Activated CD4-positive, alpha-beta memory T cell treated with anti-CD3 and anti-CD28 coated beads for 36 hours (primary cell): ENCODE results near the gene GRIN3B. TPM values are rescaled to one million over a fixed set of nuclear protein-coding genes. Genes with fewer than 3 reads are reported as not detected.

Source experiments
- CTCF ChIA-PET: fragments of 350-600 bp; sonication (Branson Sonifier 250); formaldehyde crosslinking; loops from one replicate; lab custom pipeline; 2021; ENCODE audit warnings: antibody characterized with exemption, inconsistent platforms; lab: Charles Lee
- POLR2A ChIA-PET: fragments of 350-600 bp; sonication (Branson Sonifier 250); formaldehyde crosslinking; loops from one replicate; lab custom pipeline; 2021; ENCODE audit warnings: antibody characterized with exemption; lab: Charles Lee
- DNase-seq: peaks from one replicate; pipeline ENCODE4 v3.0.0-alpha.2; 2020
- H3K27ac Mint-ChIP-seq: one replicate; pipeline ENCODE4 v1.8.0; 2021; ENCODE audit warnings: mixed read lengths
- H3K27me3 Mint-ChIP-seq: one replicate; pipeline ENCODE4 v1.8.0; 2021; ENCODE audit warnings: mixed read lengths
- H3K36me3 Mint-ChIP-seq: one replicate; pipeline ENCODE4 v1.8.0; 2021; ENCODE audit warnings: mixed read lengths
- H3K4me1 Mint-ChIP-seq: one replicate; pipeline ENCODE4 v1.8.0; 2021; ENCODE audit warnings: low read depth, mixed read lengths
- H3K4me3 Mint-ChIP-seq: one replicate; pipeline ENCODE4 v1.8.0; 2021; ENCODE audit warnings: mild to moderate bottlenecking, mixed read lengths
- H3K9me3 Mint-ChIP-seq: one replicate; pipeline ENCODE4 v1.8.0; 2021; ENCODE audit warnings: mixed read lengths
- intact Hi-C: fragments of 100-400 bp; cut with micrococcal nuclease; formaldehyde crosslinking; loops from one replicate; pipeline ENCODE4 v1.15.1; 2023
- total RNA-seq, 2 experiments: library from RNA; stranded (reverse); gene quantifications; one replicate each; pipeline ENCODE4 v1.2.3, GENCODE V29; 2021

Gene GRIN3B
- total RNA-seq, 2 experiments from 2014 or later: not detected

DNA sequence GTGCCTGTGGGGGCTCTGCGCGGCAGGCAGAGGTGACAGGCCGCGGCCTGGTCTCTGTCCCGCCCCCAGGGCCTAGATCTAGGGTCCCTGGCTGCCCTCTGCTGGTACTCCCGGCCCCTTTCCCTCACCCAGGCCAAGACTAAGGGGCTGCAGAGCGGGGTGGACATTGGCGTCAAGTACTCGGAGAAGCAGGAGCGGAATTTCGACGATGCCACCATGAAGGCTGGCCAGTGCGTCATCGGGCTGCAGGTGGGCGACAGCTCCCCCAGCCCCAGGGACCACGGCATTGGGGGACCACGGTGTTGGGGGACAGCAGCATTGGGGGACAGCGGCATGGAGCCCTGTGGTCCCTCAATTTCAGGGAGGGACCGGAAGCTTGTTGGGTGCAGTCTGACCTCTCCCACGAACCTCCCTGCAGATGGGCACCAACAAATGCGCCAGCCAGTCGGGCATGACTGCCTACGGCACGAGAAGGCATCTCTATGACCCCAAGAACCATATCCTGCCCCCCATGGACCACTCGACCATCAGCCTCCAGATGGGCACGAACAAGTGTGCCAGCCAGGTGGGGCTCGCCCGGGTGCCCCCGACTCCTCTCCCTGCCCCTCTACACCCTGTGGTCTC lies 35.9 kb downstream of the GRIN3B start:
- POLR2A ChIA-PET: no interaction called here
- H3K36me3 Mint-ChIP-seq: peaks cover 40% of the 10 kb centered on the region
- CTCF ChIA-PET: interaction anchor here (0.7 to 1.6 kb wide), 4 partner anchors 7 to 73 kb away, joined by 4 to 7 read pairs (median 6); partner anchors contain the start of gene ARHGAP45
- H3K9me3 Mint-ChIP-seq: no peaks in the 10 kb centered on the region
- no peak for DNase-seq
- H3K27me3 Mint-ChIP-seq: no peaks in the 10 kb centered on the region
- H3K4me3 Mint-ChIP-seq: no peak overlapping the region
- H3K27ac Mint-ChIP-seq: no peak overlapping the region
- intact Hi-C loops: no loop called here
- H3K4me1 Mint-ChIP-seq: peaks cover 39% of the 10 kb centered on the region

DNA sequence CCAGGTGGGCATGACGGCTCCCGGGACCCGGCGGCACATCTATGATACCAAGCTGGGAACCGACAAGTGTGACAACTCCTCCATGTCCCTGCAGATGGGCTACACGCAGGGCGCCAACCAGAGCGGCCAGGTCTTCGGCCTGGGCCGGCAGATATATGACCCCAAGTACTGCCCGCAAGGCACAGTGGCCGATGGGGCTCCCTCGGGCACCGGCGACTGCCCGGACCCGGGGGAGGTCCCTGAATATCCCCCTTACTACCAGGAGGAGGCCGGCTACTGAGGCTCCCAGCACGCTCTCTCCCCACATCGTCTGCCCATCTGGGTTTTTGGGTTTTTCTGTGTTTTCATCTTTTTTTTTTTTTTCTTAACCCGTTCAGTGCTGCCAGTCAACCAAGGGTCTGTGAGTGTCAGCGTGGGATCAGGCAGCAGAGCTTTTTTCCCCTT lies 37.4 kb downstream of the GRIN3B start:
- Mint-ChIP-seq H3K36me3 (peaks cover 31% of the 10 kb centered on the region), H3K27me3 (no peaks in the 10 kb centered on the region), H3K9me3 (no peaks in the 10 kb centered on the region), H3K27ac (peak overlapping the region; percentile 82), H3K4me3 (peak overlapping the region; percentile 39), H3K4me1 (peaks cover 45% of the 10 kb centered on the region)
- intact Hi-C loops: loop anchor here (2.0 kb wide), 1 partner anchor 39 kb away; no protein-coding TSS in a partner anchor
- POLR2A ChIA-PET: interaction anchor here (0.6 to 3.7 kb wide), 2 partner anchors 10 to 227 kb away, joined by 3 to 23 read pairs; partner anchors contain the start of gene CNN2
- CTCF ChIA-PET: interaction anchor here (1.5 to 4.2 kb wide), 4 partner anchors 9 to 52 kb away, joined by 3 to 31 read pairs (median 6); partner anchors contain the start of gene ARHGAP45
- no peak for DNase-seq

DNA sequence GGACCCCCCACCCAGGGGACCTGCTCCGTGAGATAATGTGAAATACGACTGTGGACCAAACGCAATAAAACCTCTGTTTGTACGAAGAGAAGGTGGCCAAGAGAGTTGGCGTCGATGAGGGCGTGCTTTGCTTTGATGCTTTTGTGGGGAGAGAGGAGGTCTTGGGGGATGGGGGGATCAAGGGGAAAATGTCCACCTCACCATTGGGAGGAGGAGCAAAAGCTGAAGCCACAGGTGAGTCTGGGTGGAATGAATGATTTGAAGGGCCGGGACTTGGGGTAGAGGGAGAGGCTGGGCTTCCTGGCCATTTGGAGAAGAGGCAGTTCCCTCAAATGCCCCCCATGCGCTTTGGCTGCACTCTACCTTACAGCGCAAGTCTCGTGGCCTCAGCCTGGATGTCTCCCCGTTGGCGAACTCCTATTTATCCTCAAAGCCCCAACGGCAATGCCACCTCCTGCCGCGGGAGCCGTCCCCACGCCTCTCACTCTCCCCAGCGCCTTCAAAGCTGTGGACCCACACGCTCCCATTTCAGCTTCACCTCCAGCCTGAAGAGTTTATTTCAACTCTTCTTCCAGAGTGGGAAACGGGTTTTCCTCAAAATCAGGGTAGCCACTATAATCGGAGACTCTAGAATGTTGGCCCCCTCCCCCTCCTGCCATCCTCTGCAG lies 38.9 kb downstream of the GRIN3B start:
- Mint-ChIP-seq H3K9me3 (no peaks in the 10 kb centered on the region), H3K4me3 (peak overlapping the region; percentile 84), H3K4me1 (peaks cover 41% of the 10 kb centered on the region), H3K36me3 (peaks cover 26% of the 10 kb centered on the region), H3K27me3 (no peaks in the 10 kb centered on the region), H3K27ac (peak overlapping the region; percentile 82)
- ChIA-PET CTCF (interaction anchor here (0.8 to 4.2 kb wide), 8 partner anchors 9 to 150 kb away, joined by 3 to 31 read pairs (median 4); partner anchors contain the start of genes ARHGAP45, GPX4 and RNU6-2), POLR2A (interaction anchor here (0.5 to 3.7 kb wide), 6 partner anchors 11 to 51 kb away, joined by 3 to 23 read pairs (median 5); partner anchors contain the start of genes ARHGAP45, CNN2 and RNU6-2)
- intact Hi-C loops: loop anchor here (2.0 kb wide), 1 partner anchor 38 kb away; no protein-coding TSS in a partner anchor
- DNase-seq: no peak

GRCh38 chr19:1039646-1040475 lies 39.6 kb downstream of the GRIN3B start, which contains the start of gene ABCA7:
ABCA7 (plus strand) TSS chr19:1040107; CDS start chr19:1041362, 1,255 bp downstream.
- POLR2A ChIA-PET: interaction anchor here (0.5 to 3.7 kb wide), 6 partner anchors 12 to 174 kb away, joined by 3 to 23 read pairs (median 5); partner anchors contain the start of genes ARHGAP45, CNN2 and RNU6-2
- peak within 1 kb of the TSS; percentile 84 for H3K4me3 Mint-ChIP-seq
- no peaks in the 10 kb centered on the region for H3K27me3 Mint-ChIP-seq
- CTCF ChIA-PET: interaction anchor here (0.8 to 4.2 kb wide), 7 partner anchors 9 to 149 kb away, joined by 3 to 31 read pairs (median 4); partner anchors contain the start of genes ARHGAP45, GPX4 and RNU6-2
- H3K9me3 Mint-ChIP-seq: no peaks in the 10 kb centered on the region
- intact Hi-C loops: loop anchor here (2.0 kb wide), 3 partner anchors 19 to 37 kb away; partner anchors contain the start of genes ARHGAP45, RNU6-2 and TMEM259
- DNase-seq: peak; percentile 99
- H3K27ac Mint-ChIP-seq: peak within 1 kb of the TSS; percentile 82
- peaks cover 41% of the 10 kb centered on the region for H3K4me1 Mint-ChIP-seq
- peaks cover 26% of the 10 kb centered on the region for H3K36me3 Mint-ChIP-seq

GRCh38 chr19:1040476-1041271 lies 40.5 kb downstream of the GRIN3B start:
- CTCF ChIA-PET: interaction anchor here (1.1 to 4.2 kb wide), 4 partner anchors 10 to 46 kb away, joined by 4 to 31 read pairs (median 6); partner anchors contain the start of genes ARHGAP45 and RNU6-2
- DNase-seq: peak; percentile 96
- Mint-ChIP-seq H3K36me3 (peaks cover 23% of the 10 kb centered on the region), H3K9me3 (no peaks in the 10 kb centered on the region), H3K27ac (peak overlapping the region; percentile 68), H3K27me3 (no peaks in the 10 kb centered on the region), H3K4me3 (peak overlapping the region; percentile 84), H3K4me1 (peaks cover 36% of the 10 kb centered on the region)
- POLR2A ChIA-PET: interaction anchor here (0.6 to 3.7 kb wide), 8 partner anchors 13 to 546 kb away, joined by 3 to 23 read pairs (median 4); partner anchors contain the start of genes ARHGAP45, CNN2, GPX4 and RNU6-2
- intact Hi-C loops: loop anchor here (2.0 kb wide), 2 partner anchors 20 to 26 kb away; partner anchors contain the start of genes ARHGAP45, RNU6-2 and TMEM259

DNA sequence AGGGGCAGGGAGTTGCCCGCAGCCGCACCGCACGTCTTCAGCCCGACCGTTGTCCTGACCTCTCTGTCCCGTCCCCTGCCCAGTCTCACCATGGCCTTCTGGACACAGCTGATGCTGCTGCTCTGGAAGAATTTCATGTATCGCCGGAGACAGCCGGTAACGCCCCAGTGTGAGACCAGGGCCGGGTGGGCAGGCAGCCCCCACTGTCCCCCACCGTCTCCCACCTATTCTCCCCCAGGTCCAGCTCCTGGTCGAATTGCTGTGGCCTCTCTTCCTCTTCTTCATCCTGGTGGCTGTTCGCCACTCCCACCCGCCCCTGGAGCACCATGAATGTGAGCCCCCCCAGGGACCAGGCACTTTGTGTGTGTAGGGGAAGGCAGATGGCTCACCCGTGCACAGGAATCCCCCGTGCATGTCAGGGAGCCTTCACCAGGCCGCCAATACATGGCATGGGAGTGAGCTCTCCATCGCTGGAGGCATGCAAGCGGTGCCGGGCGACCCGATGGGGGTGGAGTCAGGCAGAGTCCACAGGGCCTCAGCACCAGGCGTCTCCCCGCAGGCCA lies 41.1 kb downstream of the GRIN3B start:
- no peak for DNase-seq
- Mint-ChIP-seq H3K36me3 (peaks cover 19% of the 10 kb centered on the region), H3K27me3 (no peaks in the 10 kb centered on the region), H3K4me3 (peak overlapping the region; percentile 84), H3K27ac (no peak overlapping the region), H3K9me3 (no peaks in the 10 kb centered on the region), H3K4me1 (peaks cover 36% of the 10 kb centered on the region)
- intact Hi-C loops: loop anchor here (2.0 kb wide), 2 partner anchors 21 to 25 kb away; partner anchors contain the start of genes ARHGAP45, RNU6-2 and TMEM259
- CTCF ChIA-PET: interaction anchor here (2.1 to 4.2 kb wide), 2 partner anchors 24 to 46 kb away, joined by 8 to 31 read pairs; partner anchors contain the start of gene ARHGAP45
- POLR2A ChIA-PET: interaction anchor here (0.6 to 1.0 kb wide), 3 partner anchors 14 to 546 kb away, joined by 3 to 5 read pairs (median 4); partner anchors contain the start of gene GPX4

GRCh38 chr19:1041835-1042685 lies 41.8 kb downstream of the GRIN3B start:
- no peak overlapping the region for H3K27ac Mint-ChIP-seq
- no peaks in the 10 kb centered on the region for H3K27me3 Mint-ChIP-seq
- H3K4me1 Mint-ChIP-seq: peaks cover 35% of the 10 kb centered on the region
- H3K36me3 Mint-ChIP-seq: peaks cover 16% of the 10 kb centered on the region
- POLR2A ChIA-PET: no interaction called here
- DNase-seq: no peak
- no peak overlapping the region for H3K4me3 Mint-ChIP-seq
- CTCF ChIA-PET: interaction anchor here (4.2 kb wide), 1 partner anchor 23 kb away, joined by 31 read pairs; the partner anchor contains the start of gene ARHGAP45
- no peaks in the 10 kb centered on the region for H3K9me3 Mint-ChIP-seq
- intact Hi-C loops: loop anchor here (2.0 kb wide), 2 partner anchors 21 to 25 kb away; partner anchors contain the start of genes ARHGAP45, RNU6-2 and TMEM259

DNA sequence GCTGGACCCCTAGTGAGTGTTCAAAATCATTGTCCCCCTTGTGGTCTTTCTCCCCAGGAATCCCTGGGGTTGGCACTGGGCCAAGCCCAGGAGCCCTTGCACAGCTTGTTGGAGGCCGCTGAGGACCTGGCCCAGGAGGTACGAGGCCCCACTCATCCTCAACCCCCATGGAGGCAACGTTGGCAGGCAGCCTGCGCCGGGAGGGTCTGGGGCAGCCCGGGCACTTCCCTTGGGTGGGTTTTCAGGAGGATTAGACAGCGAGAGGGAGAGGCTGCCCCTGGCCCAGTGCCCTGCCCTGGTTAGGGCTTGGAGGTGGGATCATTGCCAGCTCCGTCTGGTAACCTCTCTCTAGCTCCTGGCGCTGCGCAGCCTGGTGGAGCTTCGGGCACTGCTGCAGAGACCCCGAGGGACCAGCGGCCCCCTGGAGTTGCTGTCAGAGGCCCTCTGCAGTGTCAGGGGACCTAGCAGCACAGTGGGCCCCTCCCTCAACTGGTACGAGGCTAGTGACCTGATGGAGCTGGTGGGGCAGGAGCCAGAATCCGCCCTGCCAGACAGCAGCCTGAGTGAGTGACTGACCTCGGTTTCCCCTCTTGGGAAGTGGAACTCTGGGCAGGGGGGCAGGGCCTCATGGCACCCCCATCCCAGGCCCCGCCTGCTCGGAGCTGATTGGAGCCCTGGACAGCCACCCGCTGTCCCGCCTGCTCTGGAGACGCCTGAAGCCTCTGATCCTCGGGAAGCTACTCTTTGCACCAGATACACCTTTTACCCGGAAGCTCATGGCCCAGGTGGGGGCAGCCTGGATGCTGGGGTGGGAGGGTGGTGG lies 42.7 kb downstream of the GRIN3B start:
- ChIA-PET CTCF (interaction anchor here (0.8 to 1.0 kb wide), 2 partner anchors 15 to 22 kb away, joined by 3 read pairs; no protein-coding TSS in a partner anchor), POLR2A (no interaction called here)
- H3K4me3 Mint-ChIP-seq: no peak overlapping the region
- H3K9me3 Mint-ChIP-seq: no peaks in the 10 kb centered on the region
- intact Hi-C loops: no loop called here
- peaks cover 29% of the 10 kb centered on the region for H3K4me1 Mint-ChIP-seq
- no peaks in the 10 kb centered on the region for H3K27me3 Mint-ChIP-seq
- H3K27ac Mint-ChIP-seq: no peak overlapping the region
- no peak for DNase-seq
- peaks cover 11% of the 10 kb centered on the region for H3K36me3 Mint-ChIP-seq

GRCh38 chr19:1045247-1045603 lies 45.0 kb downstream of the GRIN3B start:
- ChIA-PET CTCF (no interaction called here), POLR2A (no interaction called here)
- H3K4me1 Mint-ChIP-seq: peaks cover 10% of the 10 kb centered on the region

More at GRCh38 chr19:1045247-1045603, 45.0 kb downstream of the GRIN3B start:
- DNase-seq: peak; percentile 82
- Mint-ChIP-seq H3K27ac (no peak overlapping the region), H3K4me3 (no peak overlapping the region), H3K9me3 (no peaks in the 10 kb centered on the region), H3K36me3 (peaks cover 3% of the 10 kb centered on the region), H3K27me3 (no peaks in the 10 kb centered on the region)
- intact Hi-C loops: no loop called here
